MCF 10A (cell line): ENCODE results near the gene CGN. TPM values are rescaled to one million over a fixed set of nuclear protein-coding genes. Genes with fewer than 3 reads are reported as not detected.
A peak's percentile ranks its signal among the peaks of the same experiment; 100 is the strongest.

Source experiments
- BruUV-seq: library from RNA; stranded (reverse); fragments of 400-500 nt; replicated peaks from 2 replicates; lab custom pipeline; 2021; lab: Mats Ljungman, UMichigan
- CTCF ChIA-PET: fragments of 300-600 bp; sonication (Branson Sonifier 250); formaldehyde crosslinking; extraction: SDS; loops from one replicate; lab custom pipeline; 2021; ENCODE audit warnings: antibody characterized with exemption, inconsistent platforms; lab: Yijun Ruan, JAX
- POLR2A ChIA-PET: fragments of 300-600, 350-650 bp; sonication (Branson Sonifier 250); formaldehyde crosslinking; extraction: SDS; loops from one replicate; lab custom pipeline; 2020; ENCODE audit warnings: antibody characterized with exemption, inconsistent platforms; lab: Yijun Ruan, JAX
- DNase-seq: peaks from one replicate; pipeline ENCODE4 v3.0.0-alpha.2; 2018; ENCODE audit not compliant: unreplicated experiment
- H3K27ac Mint-ChIP-seq: one replicate; pipeline ENCODE4 v1.8.0; 2022; ENCODE audit warnings: mild to moderate bottlenecking, low read depth, mixed read lengths; ENCODE audit not compliant: unreplicated experiment
- H3K27me3 Mint-ChIP-seq: one replicate; pipeline ENCODE4 v1.8.0; 2022; ENCODE audit warnings: mixed read lengths; ENCODE audit not compliant: insufficient read depth, unreplicated experiment
- H3K36me3 Mint-ChIP-seq: one replicate; pipeline ENCODE4 v1.8.0; 2022; ENCODE audit warnings: mild to moderate bottlenecking, moderate library complexity, mixed read lengths; ENCODE audit not compliant: insufficient read depth, unreplicated experiment
- H3K4me1 Mint-ChIP-seq: one replicate; pipeline ENCODE4 v1.8.0; 2022; ENCODE audit warnings: mixed read lengths; ENCODE audit not compliant: insufficient read depth, unreplicated experiment
- H3K4me3 Mint-ChIP-seq: one replicate; pipeline ENCODE4 v1.8.0; 2022; ENCODE audit warnings: mild to moderate bottlenecking, moderate library complexity, mixed read lengths; ENCODE audit not compliant: unreplicated experiment
- H3K9me3 Mint-ChIP-seq: one replicate; pipeline ENCODE4 v1.8.0; 2022; ENCODE audit warnings: mixed read lengths; ENCODE audit not compliant: unreplicated experiment
- CTCF ChIP-seq: fragments of 200-600 bp; IDR thresholded peaks from one replicate; pipeline ENCODE4 v1.8.0; 2022; ENCODE audit warnings: antibody characterized with exemption, mild to moderate bottlenecking; ENCODE audit not compliant: unreplicated experiment
- intact Hi-C: fragments of 100-400 bp; cut with micrococcal nuclease; formaldehyde crosslinking; loops from 2 replicates; pipeline ENCODE4 v1.14.1; 2022
- total RNA-seq: library from RNA; stranded (reverse); gene quantifications from 2 replicates; pipeline ENCODE4 v1.2.3, GENCODE V29; 2022

The CGN gene
- total RNA-seq, 1 experiment from 2014 or later, result 0.33 TPM

DNA sequence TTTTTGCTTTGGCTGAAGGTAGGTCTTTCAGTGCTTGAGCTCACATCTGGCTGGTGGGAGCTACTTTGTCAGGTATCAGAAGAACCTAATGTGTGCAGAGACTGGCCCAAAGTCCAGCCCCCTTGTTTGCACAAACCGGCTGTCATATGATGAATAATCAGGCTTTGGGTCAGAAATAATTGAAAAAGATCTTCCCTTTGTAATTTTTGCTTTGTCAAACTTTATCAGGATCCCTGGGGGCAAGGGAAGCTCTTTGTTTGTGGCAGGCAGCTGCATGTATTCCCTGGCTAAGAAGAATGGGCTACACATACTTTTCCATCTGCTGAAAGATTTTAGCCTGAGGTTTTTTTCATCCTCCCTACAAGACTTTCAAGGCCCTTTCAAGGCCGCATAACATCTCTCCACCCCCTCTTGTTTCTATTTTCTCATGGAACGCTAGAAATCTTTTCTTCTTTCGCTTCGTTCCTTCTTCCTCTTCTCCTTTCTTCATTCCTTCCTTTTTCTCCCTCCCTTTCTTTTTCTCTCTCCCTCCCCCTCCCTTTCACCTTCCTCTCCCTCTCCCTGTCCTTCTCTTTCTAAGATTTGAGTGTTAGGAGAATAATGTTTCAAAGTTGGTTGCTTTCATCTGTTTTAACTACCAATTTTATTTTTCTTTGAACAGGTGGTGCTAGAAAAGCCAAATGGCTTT, 54.5 kb downstream of the CGN start:
- POLR2A ChIA-PET, result interaction anchor here (0.5 to 2.4 kb wide), 7 partner anchors 10 to 136 kb away, joined by 3 to 5 read pairs (median 3); no protein-coding TSS in a partner anchor

GRCh38 chr1:151568626-151569088, 57.5 kb downstream of the CGN start:
- no TSS peak for BruUV-seq
- H3K4me3 Mint-ChIP-seq, result no peak overlapping the region
- POLR2A ChIA-PET, result interaction anchor here (0.6 to 6.0 kb wide), 11 partner anchors 9 to 48 kb away, joined by 3 to 61 read pairs (median 4); partner anchors contain the start of gene TUFT1
- no peak for TF ChIP-seq CTCF
- peak; percentile 38 for DNase-seq
- peaks cover 97% of the 10 kb centered on the region for H3K36me3 Mint-ChIP-seq
- peaks cover 23% of the 10 kb centered on the region for H3K4me1 Mint-ChIP-seq
- no peaks in the 10 kb centered on the region for H3K27me3 Mint-ChIP-seq
- intact Hi-C loops, result no loop called here
- H3K27ac Mint-ChIP-seq, result peak overlapping the region; percentile 24
- CTCF ChIA-PET, result interaction anchor here (1.5 kb wide), 1 partner anchor 124 kb away, joined by 4 read pairs; no protein-coding TSS in a partner anchor
- H3K9me3 Mint-ChIP-seq, result no peaks in the 10 kb centered on the region

More for the DNA sequence above, 54.5 kb downstream of the CGN start:
- intact Hi-C loops, result no loop called here
- CTCF ChIA-PET, result interaction anchor here (0.5 to 1.0 kb wide), 4 partner anchors 45 to 215 kb away, joined by 3 to 7 read pairs (median 3); no protein-coding TSS in a partner anchor
- Mint-ChIP-seq H3K27me3 (no peaks in the 10 kb centered on the region), H3K36me3 (peaks cover 98% of the 10 kb centered on the region), H3K9me3 (no peaks in the 10 kb centered on the region), H3K27ac (no peak overlapping the region), H3K4me1 (peaks cover 22% of the 10 kb centered on the region), H3K4me3 (no peak overlapping the region)
- TF ChIP-seq CTCF, result no peak
- no TSS peak for BruUV-seq
- DNase-seq, result no peak

GRCh38 chr1:151570819-151571218, 59.6 kb downstream of the CGN start:
- H3K27ac Mint-ChIP-seq, result no peak overlapping the region
- POLR2A ChIA-PET, result interaction anchor here (0.6 to 6.0 kb wide), 5 partner anchors 9 to 41 kb away, joined by 4 to 61 read pairs (median 9); partner anchors contain the start of genes SNX27 and TUFT1
- no peaks in the 10 kb centered on the region for H3K27me3 Mint-ChIP-seq
- CTCF ChIA-PET, result interaction anchor here (0.6 to 2.1 kb wide), 4 partner anchors 21 to 37 kb away, joined by 3 to 8 read pairs (median 6); no protein-coding TSS in a partner anchor
- peaks cover 97% of the 10 kb centered on the region for H3K36me3 Mint-ChIP-seq
- DNase-seq, result no peak
- no peak overlapping the region for H3K4me3 Mint-ChIP-seq
- BruUV-seq, result no TSS peak
- TF ChIP-seq CTCF, result no peak
- peaks cover 45% of the 10 kb centered on the region for H3K4me1 Mint-ChIP-seq
- intact Hi-C loops, result no loop called here
- H3K9me3 Mint-ChIP-seq, result no peaks in the 10 kb centered on the region
